MM.1S (cell line): ENCODE measurements around the gene DLX6.

ENCODE experiments used
- DNase-seq: peaks from one replicate; pipeline ENCODE4 v3.0.0-alpha.2; 2015
- H2AFZ ChIP-seq: fragments of 300-600 bp; sonication (generic); 2 replicates; pipeline ENCODE4 v1.6.0; 2016; ENCODE audit warnings: antibody characterized with exemption, low read length
- H3F3A ChIP-seq: fragments of 300-600 bp; sonication (generic); 2 replicates; pipeline ENCODE4 v1.6.1; 2016; ENCODE audit warnings: mild to moderate bottlenecking, antibody characterized with exemption, low read length, moderate library complexity, mixed read lengths; ENCODE audit not compliant: insufficient read depth
- H3K27ac ChIP-seq: fragments of 300-600 bp; sonication (generic); 2 replicates; pipeline ENCODE4 v1.5.1; 2016; ENCODE audit warnings: mild to moderate bottlenecking, low read length
- H3K27me3 ChIP-seq: fragments of 300-600 bp; sonication (generic); replicated peaks from 2 replicates; pipeline ENCODE4 v1.6.0; 2016; ENCODE audit warnings: low read length; ENCODE audit not compliant: insufficient read depth
- H3K36me3 ChIP-seq: fragments of 300-600 bp; sonication (generic); replicated peaks from 2 replicates; pipeline ENCODE4 v1.6.1; 2016; ENCODE audit warnings: mild to moderate bottlenecking, low read length, mixed read lengths; ENCODE audit not compliant: insufficient read depth
- H3K4me1 ChIP-seq: fragments of 300-600 bp; sonication (generic); 2 replicates; pipeline ENCODE4 v1.6.1; 2016; ENCODE audit warnings: low read length, mixed read lengths
- H3K4me2 ChIP-seq: fragments of 300-600 bp; sonication (generic); 2 replicates; pipeline ENCODE4 v1.6.0; 2016; ENCODE audit warnings: low read depth, low read length
- H3K4me3 ChIP-seq: fragments of 300-600 bp; sonication (generic); 2 replicates; pipeline ENCODE4 v1.5.1; 2016; ENCODE audit warnings: low read length, mixed read lengths
- H3K79me2 ChIP-seq: fragments of 300-600 bp; sonication (generic); 2 replicates; pipeline ENCODE4 v1.6.1; 2016; ENCODE audit warnings: mixed run types, low read length, mixed read lengths
- H3K9ac ChIP-seq: fragments of 300-600 bp; sonication (generic); 2 replicates; pipeline ENCODE4 v1.6.1; 2016; ENCODE audit warnings: low read length, mixed read lengths
- H3K9me2 ChIP-seq: fragments of 300-600 bp; sonication (generic); replicated peaks from 2 replicates; pipeline ENCODE4 v1.6.1; 2016; ENCODE audit warnings: mild to moderate bottlenecking, low read length, mixed read lengths; ENCODE audit not compliant: insufficient read depth
- H3K9me3 ChIP-seq: fragments of 300-600 bp; sonication (generic); replicated peaks from 2 replicates; pipeline ENCODE4 v1.6.1; 2016; ENCODE audit warnings: mild to moderate bottlenecking, low read length, mixed read lengths; ENCODE audit not compliant: insufficient read depth
- H4K20me1 ChIP-seq: fragments of 300-600 bp; sonication (generic); 2 replicates; pipeline ENCODE4 v1.6.1; 2016; ENCODE audit warnings: mild to moderate bottlenecking, low read length, moderate library complexity, mixed read lengths; ENCODE audit not compliant: insufficient read depth
- EZH2 ChIP-seq: fragments of 300-600 bp; sonication (generic); optimal IDR thresholded peaks from 2 replicates; pipeline ENCODE3; 2017; ENCODE audit warnings: low read depth, mild to moderate bottlenecking, antibody characterized with exemption, low read length, mixed read lengths
- EZH2phosphoT487 ChIP-seq: fragments of 300-600 bp; sonication (generic); IDR thresholded peaks from 2 replicates; pipeline ENCODE4 v1.6.1; 2018; ENCODE audit warnings: antibody characterized with exemption, low read length
- TF ChIP-seq, protein P1 (sequence below): fragments of 300-600 bp; sonication (generic); IDR thresholded peaks from 2 replicates; pipeline ENCODE4 v1.5.1; 2016; ENCODE audit warnings: antibody characterized with exemption, low read length, mixed read lengths

The DLX6 gene

DNA sequence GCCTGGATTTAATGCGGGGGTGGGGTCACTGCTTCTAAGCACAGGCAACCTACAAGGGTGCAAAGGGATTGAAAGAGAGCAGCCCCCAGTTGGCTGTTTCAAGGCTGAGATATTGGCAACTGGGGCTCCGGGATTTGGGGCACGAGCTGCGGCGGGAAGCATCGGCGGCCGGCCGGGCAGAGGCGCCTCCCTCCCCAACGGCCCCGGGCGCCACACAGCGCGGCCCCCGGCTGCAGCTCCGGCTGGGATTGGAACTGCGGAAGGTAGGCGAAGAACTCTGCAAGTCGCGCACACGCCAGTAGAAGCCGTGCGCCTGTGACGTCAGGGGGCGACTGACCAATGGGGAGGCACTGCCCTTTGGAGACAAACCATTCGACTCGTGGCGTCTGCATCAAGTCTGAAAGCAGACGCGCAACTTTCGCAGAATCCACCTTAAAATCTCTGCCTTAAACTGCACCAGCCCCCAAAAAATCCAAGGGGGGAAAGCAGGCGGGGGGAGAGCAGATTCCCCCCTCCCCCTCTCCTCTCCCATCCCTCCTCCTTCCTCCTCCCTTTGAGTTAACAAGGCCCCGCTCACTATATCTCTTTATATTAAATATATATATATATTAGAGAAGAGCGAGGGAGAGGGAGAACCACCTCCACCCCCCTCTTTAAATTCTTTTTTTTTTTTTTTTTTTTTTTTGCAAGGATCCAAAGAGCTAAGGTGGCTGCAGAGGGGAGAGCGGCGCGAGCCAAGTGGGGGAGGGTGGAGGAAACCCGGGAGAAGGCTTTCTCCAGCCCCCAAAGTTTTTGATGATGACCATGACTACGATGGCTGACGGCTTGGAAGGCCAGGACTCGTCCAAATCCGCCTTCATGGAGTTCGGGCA lies at the start of gene DLX6:
DLX6 (plus strand) TSS at position 371 of the 872 bp plus-strand sequence; CDS start at position 796, 425 bp downstream.
- no peaks in the 10 kb centered on the region for H4K20me1 ChIP-seq
- H3K79me2 ChIP-seq = no peaks in the 10 kb centered on the region
- TF ChIP-seq EZH2phosphoT487 = no peak
- peak within 1 kb of the TSS; percentile 93 for H3K4me2 ChIP-seq
- peak within 1 kb of the TSS; percentile 89 for H2AFZ ChIP-seq
- no peak within 1 kb of the TSS; the same call in 1 of the 2 replicates for H3K27ac ChIP-seq
- H3K4me1 ChIP-seq = no peaks in the 10 kb centered on the region
- peak within 1 kb of the TSS; percentile 28; the same call in 1 of the 2 replicates for H3K9ac ChIP-seq
- peak within 1 kb of the TSS; percentile 66 for H3K4me3 ChIP-seq
- H3K36me3 ChIP-seq = no peaks in the 10 kb centered on the region
- no peaks in the 10 kb centered on the region for H3K9me3 ChIP-seq
- H3K27me3 ChIP-seq = no peaks in the 10 kb centered on the region
- H3F3A ChIP-seq = no peaks in the 10 kb centered on the region
- peak; percentile 96 for DNase-seq
- no peaks in the 10 kb centered on the region for H3K9me2 ChIP-seq

DNA sequence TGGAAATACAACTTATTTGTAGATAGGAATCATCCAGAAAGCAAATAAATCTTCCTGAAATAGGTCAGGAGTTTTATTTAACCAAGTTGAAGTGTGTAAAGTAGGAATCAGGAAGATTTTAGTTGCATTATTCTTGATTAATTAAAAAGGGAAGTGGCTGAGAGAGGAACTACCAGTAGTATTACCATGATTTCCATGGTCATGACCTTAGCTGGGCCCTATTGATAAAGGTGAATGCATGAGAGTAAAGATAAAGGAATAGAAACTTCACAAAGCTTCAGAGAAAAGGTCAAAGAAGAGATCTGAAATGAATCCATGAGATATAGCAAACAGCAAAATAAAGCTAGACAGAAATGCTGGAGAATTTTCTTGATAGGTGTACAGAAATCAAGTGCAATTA lies 46.2 kb upstream of the DLX6 start:
- TF ChIP-seq EZH2phosphoT487 = no peak
- no peak for TF ChIP-seq EZH2
- TF ChIP-seq, protein P1, sequence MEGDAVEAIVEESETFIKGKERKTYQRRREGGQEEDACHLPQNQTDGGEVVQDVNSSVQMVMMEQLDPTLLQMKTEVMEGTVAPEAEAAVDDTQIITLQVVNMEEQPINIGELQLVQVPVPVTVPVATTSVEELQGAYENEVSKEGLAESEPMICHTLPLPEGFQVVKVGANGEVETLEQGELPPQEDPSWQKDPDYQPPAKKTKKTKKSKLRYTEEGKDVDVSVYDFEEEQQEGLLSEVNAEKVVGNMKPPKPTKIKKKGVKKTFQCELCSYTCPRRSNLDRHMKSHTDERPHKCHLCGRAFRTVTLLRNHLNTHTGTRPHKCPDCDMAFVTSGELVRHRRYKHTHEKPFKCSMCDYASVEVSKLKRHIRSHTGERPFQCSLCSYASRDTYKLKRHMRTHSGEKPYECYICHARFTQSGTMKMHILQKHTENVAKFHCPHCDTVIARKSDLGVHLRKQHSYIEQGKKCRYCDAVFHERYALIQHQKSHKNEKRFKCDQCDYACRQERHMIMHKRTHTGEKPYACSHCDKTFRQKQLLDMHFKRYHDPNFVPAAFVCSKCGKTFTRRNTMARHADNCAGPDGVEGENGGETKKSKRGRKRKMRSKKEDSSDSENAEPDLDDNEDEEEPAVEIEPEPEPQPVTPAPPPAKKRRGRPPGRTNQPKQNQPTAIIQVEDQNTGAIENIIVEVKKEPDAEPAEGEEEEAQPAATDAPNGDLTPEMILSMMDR = no peak
- H3K9me2 ChIP-seq = no peaks in the 10 kb centered on the region
- H4K20me1 ChIP-seq = no peaks in the 10 kb centered on the region
- H3K4me2 ChIP-seq = no peak overlapping the region
- DNase-seq = no peak
- H3K36me3 ChIP-seq = no peaks in the 10 kb centered on the region
- H3K9me3 ChIP-seq = no peaks in the 10 kb centered on the region
- H3K79me2 ChIP-seq = no peaks in the 10 kb centered on the region
- no peaks in the 10 kb centered on the region for H3F3A ChIP-seq
- no peak overlapping the region for H3K4me3 ChIP-seq
- no peak overlapping the region for H3K9ac ChIP-seq
- no peaks in the 10 kb centered on the region for H3K4me1 ChIP-seq
- H3K27ac ChIP-seq = no peak overlapping the region
- no peak overlapping the region for H2AFZ ChIP-seq
- H3K27me3 ChIP-seq = no peaks in the 10 kb centered on the region

DNA sequence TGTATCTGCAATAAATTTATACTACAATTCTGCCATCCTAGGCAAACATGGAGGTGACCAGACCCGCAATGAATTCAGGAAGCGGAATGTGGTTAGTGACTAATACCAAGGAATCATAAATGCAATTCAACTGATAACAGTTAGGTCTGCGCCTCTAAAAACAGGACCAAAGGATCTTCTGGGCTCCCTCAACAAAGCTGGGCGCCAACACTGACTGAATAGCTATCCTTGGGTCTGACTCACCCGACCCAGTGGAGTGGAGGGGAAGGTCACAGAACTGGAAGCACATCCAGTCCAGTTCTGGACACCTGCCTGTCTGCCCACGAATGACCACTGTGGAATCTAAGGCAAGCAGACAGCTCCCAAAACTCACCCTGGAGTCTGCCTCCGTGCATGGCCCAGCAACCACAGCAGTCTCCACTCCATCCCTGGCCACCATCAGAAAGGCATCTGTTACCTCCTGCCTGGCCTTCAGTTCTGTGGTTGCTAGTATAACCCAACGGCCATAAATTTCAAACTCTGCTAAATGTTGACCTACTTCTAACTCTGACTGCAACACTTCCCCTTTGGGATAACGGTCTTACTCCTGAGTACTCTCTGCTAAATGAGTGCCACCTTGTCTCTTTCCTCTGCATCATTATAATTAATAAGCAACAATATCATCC lies 43.0 kb upstream of the DLX6 start:
- no peak for DNase-seq
- Histone ChIP-seq H3F3A (no peaks in the 10 kb centered on the region), H3K27ac (no peak overlapping the region)

More for the DNA sequence above, 43.0 kb upstream of the DLX6 start:
- no peak overlapping the region for H3K4me2 ChIP-seq
- H3K9ac ChIP-seq = no peak overlapping the region
- no peak overlapping the region for H3K4me3 ChIP-seq
- no peaks in the 10 kb centered on the region for H3K36me3 ChIP-seq
- H4K20me1 ChIP-seq = no peaks in the 10 kb centered on the region
- no peaks in the 10 kb centered on the region for H3K9me3 ChIP-seq
- no peaks in the 10 kb centered on the region for H3K4me1 ChIP-seq
- no peaks in the 10 kb centered on the region for H3K79me2 ChIP-seq
- no peaks in the 10 kb centered on the region for H3K27me3 ChIP-seq
- no peak overlapping the region for H2AFZ ChIP-seq
- H3K9me2 ChIP-seq = no peaks in the 10 kb centered on the region
- TF ChIP-seq, protein P1 = no peak
- TF ChIP-seq EZH2 = no peak
- no peak for TF ChIP-seq EZH2phosphoT487
